Dedifferentiated amniotic fluid mesenchymal stem cell (primary cell): ENCODE measurements around the gene ABHD10.

ENCODE experiments used
- DNase-seq: peaks from one replicate; pipeline ENCODE4 v3.0.0-alpha.2; 2016; ENCODE audit errors: extremely low spot score

ABHD10 gene

GRCh38 chr3:111978583-111979433, at the start of gene ABHD10:
TSS of gene ABHD10 (plus strand) at chr3:111979026. CDS start at chr3:111979062, 36 bp downstream.
- peak; percentile 97 for DNase-seq

GRCh38 chr3:111929484-111929883, 49.3 kb upstream of the ABHD10 start:
- no peak for DNase-seq

GRCh38 chr3:111932946-111933345, 45.9 kb upstream of the ABHD10 start:
- no peak for DNase-seq

GRCh38 chr3:111936191-111936841, 42.5 kb upstream of the ABHD10 start:
- DNase-seq, result peak; percentile 68

GRCh38 chr3:111936967-111937366, 41.9 kb upstream of the ABHD10 start:
- no peak for DNase-seq

- DNase-seq, result no peak
Measured at GRCh38 chr3:111937871-111938270, 41.0 kb upstream of the ABHD10 start.

GRCh38 chr3:111939873-111940272, 39.0 kb upstream of the ABHD10 start:
- no peak for DNase-seq

GRCh38 chr3:111943533-111943932, 35.3 kb upstream of the ABHD10 start:
- no peak for DNase-seq

- no peak for DNase-seq
Measured at GRCh38 chr3:111944372-111944771, 34.5 kb upstream of the ABHD10 start.

GRCh38 chr3:111947231-111947630, 31.6 kb upstream of the ABHD10 start:
- DNase-seq, result no peak

- DNase-seq, result no peak
Measured at GRCh38 chr3:111948786-111949185, 30.0 kb upstream of the ABHD10 start.

GRCh38 chr3:111949712-111950111, 29.1 kb upstream of the ABHD10 start:
- no peak for DNase-seq

- no peak for DNase-seq
Measured at GRCh38 chr3:111951032-111951431, 27.8 kb upstream of the ABHD10 start.

- no peak for DNase-seq
Measured at GRCh38 chr3:111952086-111952485, 26.7 kb upstream of the ABHD10 start.

- no peak for DNase-seq
Measured at GRCh38 chr3:111952866-111953450, 25.9 kb upstream of the ABHD10 start.

- DNase-seq, result peak; percentile 48
Measured at GRCh38 chr3:111954228-111954990, 24.4 kb upstream of the ABHD10 start.

GRCh38 chr3:111955876-111956275, 22.9 kb upstream of the ABHD10 start:
- DNase-seq, result no peak

- no peak for DNase-seq
Measured at GRCh38 chr3:111956449-111956848, 22.4 kb upstream of the ABHD10 start.

- DNase-seq, result no peak
Measured at GRCh38 chr3:111956995-111957734, 21.7 kb upstream of the ABHD10 start.

- no peak for DNase-seq
Measured at GRCh38 chr3:111961461-111962164, 17.2 kb upstream of the ABHD10 start.

- peak; percentile 52 for DNase-seq
Measured at GRCh38 chr3:111963424-111963823, 15.4 kb upstream of the ABHD10 start.
